IMR-90 (cell line): ENCODE measurements around the gene SH2B3. TPM values are rescaled to one million over a fixed set of nuclear protein-coding genes. Genes with fewer than 3 reads are reported as not detected.

Source experiments
- ATAC-seq: fragments of 200-7000 bp; cut with Tn5 transposase; 2 replicates; pipeline ENCODE4 v1.9.1; 2020; ENCODE audit warnings: low read depth, mild to moderate bottlenecking, moderate library complexity
- BruUV-seq: library from RNA; stranded (reverse); fragments of 400-500 nt; replicated peaks from 2 replicates; lab custom pipeline; 2021; lab: Mats Ljungman, UMichigan
- CTCF ChIA-PET: fragments of 300-600 bp; formaldehyde crosslinking; extraction: SDS; loops from one replicate; lab custom pipeline; 2021; ENCODE audit warnings: antibody characterized with exemption; lab: Yijun Ruan, JAX
- POLR2A ChIA-PET: fragments of 300-600 bp; sonication (Branson Sonifier 250); formaldehyde crosslinking; loops from one replicate; lab custom pipeline; 2022; ENCODE audit warnings: antibody characterized with exemption; ENCODE audit not compliant: unreplicated experiment; lab: Charles Lee
- DNase-seq: peaks from one replicate; pipeline ENCODE4 v3.0.0; 2013
- H2AFZ ChIP-seq: replicated peaks from 2 replicates; pipeline ENCODE3; 2013; ENCODE audit warnings: low read length, mild to moderate bottlenecking; ENCODE audit not compliant: poor library complexity
- H2AK5ac ChIP-seq: 2 replicates; pipeline ENCODE4 v1.6.1; 2013; ENCODE audit warnings: low read depth, low read length, inconsistent platforms
- H2AK9ac ChIP-seq: replicated peaks from 2 replicates; pipeline ENCODE3; 2013; ENCODE audit warnings: mild to moderate bottlenecking, low read depth, low read length, moderate library complexity; ENCODE audit not compliant: poor library complexity
- H2BK120ac ChIP-seq: 2 replicates; pipeline ENCODE4 v1.6.1; 2013; ENCODE audit warnings: low read depth, low read length, inconsistent platforms
- H2BK15ac ChIP-seq: 3 replicates; pipeline ENCODE4 v1.6.1; 2013; ENCODE audit warnings: low read depth, low read length, inconsistent platforms
- H2BK20ac ChIP-seq: 2 replicates; pipeline ENCODE4 v1.6.1; 2013; ENCODE audit warnings: low read depth, mild to moderate bottlenecking, inconsistent platforms, low read length, moderate library complexity
- H2BK5ac ChIP-seq: 2 replicates; pipeline ENCODE4 v1.6.1; 2013; ENCODE audit warnings: mild to moderate bottlenecking, low read depth, low read length, inconsistent platforms; ENCODE audit not compliant: poor library complexity, severe bottlenecking
- H3K14ac ChIP-seq: replicated peaks from 2 replicates; pipeline ENCODE4 v1.6.1; 2013; ENCODE audit warnings: low read depth, low read length, inconsistent platforms
- H3K18ac ChIP-seq: 2 replicates; pipeline ENCODE4 v1.6.1; 2013; ENCODE audit warnings: low read depth, low read length, control low read depth
- H3K23ac ChIP-seq: 2 replicates; pipeline ENCODE4 v1.6.1; 2013; ENCODE audit warnings: low read depth, low read length, inconsistent platforms
- H3K27ac ChIP-seq: 2 replicates; pipeline ENCODE4 v1.5.1; 2013; ENCODE audit warnings: mild to moderate bottlenecking, control low read depth, low read length; ENCODE audit not compliant: insufficient read depth
- H3K27me3 ChIP-seq: 2 replicates; pipeline ENCODE4 v1.6.1; 2013; ENCODE audit warnings: low read length; ENCODE audit not compliant: control insufficient read depth, insufficient read depth
- H3K36me3 ChIP-seq: 2 replicates; pipeline ENCODE4 v1.6.1; 2013; ENCODE audit warnings: low read length, mixed read lengths; ENCODE audit not compliant: control insufficient read depth, insufficient read depth
- H3K4ac ChIP-seq: 2 replicates; pipeline ENCODE4 v1.6.1; 2013; ENCODE audit warnings: low read depth, low read length, inconsistent platforms
- H3K4me1 ChIP-seq: 2 replicates; pipeline ENCODE4 v1.6.1; 2013; ENCODE audit warnings: low read length, mixed read lengths; ENCODE audit not compliant: control insufficient read depth, insufficient read depth
- H3K4me2 ChIP-seq: 2 replicates; pipeline ENCODE4 v1.6.1; 2013; ENCODE audit warnings: low read depth, mild to moderate bottlenecking, control low read depth, low read length, moderate library complexity
- H3K4me3 ChIP-seq: 2 replicates; pipeline ENCODE4 v1.5.1; 2013; ENCODE audit warnings: low read depth, mild to moderate bottlenecking, control low read depth, low read length, moderate library complexity; ENCODE audit not compliant: insufficient read depth
- H3K56ac ChIP-seq: 2 replicates; pipeline ENCODE4 v1.6.1; 2013; ENCODE audit warnings: low read length, inconsistent platforms; ENCODE audit not compliant: insufficient read depth; ENCODE audit errors: extremely low read depth
- H3K79me1 ChIP-seq, 2 experiments: 2 replicates each; pipeline ENCODE4 v1.6.1; 2013; ENCODE audit warnings: low read length in 2 of 2, inconsistent platforms in 1 of 2, low read depth in 1 of 2
- H3K9ac ChIP-seq: 2 replicates; pipeline ENCODE4 v1.6.1; 2013; ENCODE audit warnings: low read depth, low read length, control low read depth
- H3K9me1 ChIP-seq: 2 replicates; pipeline ENCODE4 v1.6.1; 2013; ENCODE audit warnings: low read length, inconsistent platforms; ENCODE audit not compliant: insufficient read depth
- H3K9me3 ChIP-seq: 2 replicates; pipeline ENCODE4 v1.6.1; 2013; ENCODE audit warnings: low read length; ENCODE audit not compliant: control insufficient read depth, insufficient read depth
- H4K20me1 ChIP-seq: 2 replicates; pipeline ENCODE4 v1.6.1; 2013; ENCODE audit warnings: low read length, inconsistent platforms; ENCODE audit not compliant: insufficient read depth
- H4K5ac ChIP-seq: 2 replicates; pipeline ENCODE4 v1.6.1; 2013; ENCODE audit warnings: mild to moderate bottlenecking, low read depth, low read length, control low read depth
- H4K8ac ChIP-seq, 2 experiments: 2 replicates each; pipeline ENCODE4 v1.6.1; 2013; ENCODE audit warnings: low read depth in 2 of 2, low read length in 2 of 2, control low read depth in 1 of 2, inconsistent platforms in 1 of 2
- H4K91ac ChIP-seq: 2 replicates; pipeline ENCODE4 v1.6.1; 2013; ENCODE audit warnings: low read depth, low read length, inconsistent platforms; ENCODE audit not compliant: insufficient read depth
- BHLHE40 ChIP-seq: fragments of 150-350 bp; IDR thresholded peaks from 2 replicates; pipeline ENCODE4 v1.6.1; 2016; ENCODE audit warnings: mild to moderate bottlenecking, low read depth, low read length
- CEBPB ChIP-seq: IDR thresholded peaks from 2 replicates; pipeline ENCODE4 v1.6.1; 2012; ENCODE audit warnings: low read depth, low read length, improper control_type of control experiment
- CHD1 ChIP-seq: IDR thresholded peaks from 2 replicates; pipeline ENCODE4 v1.6.1; 2012; ENCODE audit warnings: low read depth, low read length, improper control_type of control experiment
- FOS ChIP-seq: fragments of 150-350 bp; IDR thresholded peaks from 2 replicates; pipeline ENCODE4 v1.6.1; 2016; ENCODE audit warnings: low read depth, low read length
- MAFK ChIP-seq: IDR thresholded peaks from 2 replicates; pipeline ENCODE4 v1.6.1; 2012; ENCODE audit warnings: low read depth, low read length, improper control_type of control experiment
- MAZ ChIP-seq: IDR thresholded peaks from 2 replicates; pipeline ENCODE4 v1.6.1; 2012; ENCODE audit warnings: low read depth, mild to moderate bottlenecking, low read length, improper control_type of control experiment, moderate library complexity, borderline replicate concordance
- MXI1 ChIP-seq: IDR thresholded peaks from 2 replicates; pipeline ENCODE4 v1.6.1; 2012; ENCODE audit warnings: low read depth, mild to moderate bottlenecking, low read length, moderate library complexity, borderline replicate concordance
- NFE2L2 ChIP-seq: fragments of 150-350 bp; IDR thresholded peaks from 2 replicates; pipeline ENCODE4 v1.6.1; 2016; ENCODE audit warnings: low read depth, mild to moderate bottlenecking, low read length
- POLR2A ChIP-seq: IDR thresholded peaks from 2 replicates; pipeline ENCODE4 v1.6.1; 2012; ENCODE audit warnings: mild to moderate bottlenecking, low read depth, low read length
- RAD21 ChIP-seq: IDR thresholded peaks from 2 replicates; pipeline ENCODE4 v1.6.1; 2012; ENCODE audit warnings: low read length, improper control_type of control experiment
- RCOR1 ChIP-seq: IDR thresholded peaks from 2 replicates; pipeline ENCODE4 v1.6.1; 2012; ENCODE audit warnings: mild to moderate bottlenecking, low read length, improper control_type of control experiment; ENCODE audit not compliant: insufficient replicate concordance
- RFX5 ChIP-seq: IDR thresholded peaks from 2 replicates; pipeline ENCODE4 v1.8.0; 2012; ENCODE audit warnings: low read depth, mild to moderate bottlenecking, low read length, moderate library complexity
- SMC3 ChIP-seq: fragments of 150-350 bp; IDR thresholded peaks from 2 replicates; pipeline ENCODE4 v1.6.1; 2016; ENCODE audit warnings: low read depth, mild to moderate bottlenecking, antibody characterized with exemption, low read length, moderate library complexity
- USF2 ChIP-seq: fragments of 150-350 bp; IDR thresholded peaks from 2 replicates; pipeline ENCODE4 v1.6.1; 2017; ENCODE audit warnings: mild to moderate bottlenecking, antibody characterized with exemption, low read length, low read depth
- WGBS, 2 experiments: methylation state at CpG; one replicate each; pipeline versions ENCODE4 v1.1.5 to v1.1.7; 2013; ENCODE audit warnings: missing lambda C conversion rate in 2 of 2; ENCODE audit not compliant: insufficient read length in 1 of 2; ENCODE audit errors: extremely low coverage in 2 of 2; 5-methylcytosine and 5-hydroxymethylcytosine counted together
- dilution Hi-C: fragments of 300-500 bp; cut with HindIII; formaldehyde crosslinking; loops from one replicate; pipeline ENCODE4 v1.14.3; 2018; ENCODE audit warnings: low sequenced_read_pairs; ENCODE audit not compliant: unreplicated experiment
- in situ Hi-C: fragments of 300-500 bp; cut with MboI; formaldehyde crosslinking; loops from 3 replicates; pipeline ENCODE4 v1.14.3; 2019; ENCODE audit warnings: low sequenced_read_pairs, inconsistent platforms, mixed read lengths
- intact Hi-C: fragments of 100-400 bp; cut with micrococcal nuclease; formaldehyde crosslinking; loops from 2 replicates; pipeline ENCODE4 v1.10.0; 2022
- polyA plus RNA-seq, 3 experiments: library from polyadenylated mRNA; depleted of rRNA; stranded (reverse); fragments of >200 nt; gene quantifications; 2 replicates each; pipeline ENCODE4 v1.2.3, GENCODE V29; 2012; ENCODE audit warnings: low replicate concordance in 1 of 3
- total RNA-seq: library from RNA; depleted of rRNA; stranded (reverse); fragments of >200 nt; gene quantifications from 2 replicates; pipeline ENCODE4 v1.2.3, GENCODE V29; 2012
- TF ChIP-seq, protein P1 (sequence below): fragments of 150-350 bp; IDR thresholded peaks from 2 replicates; pipeline ENCODE4 v1.6.1; 2016; ENCODE audit warnings: low read depth, mild to moderate bottlenecking, low read length, moderate library complexity, borderline replicate concordance
- TF ChIP-seq, protein P2 (sequence below): conservative IDR thresholded peaks from 2 replicates; pipeline ENCODE4 v1.5.1; 2012; ENCODE audit warnings: mild to moderate bottlenecking, low read depth, low read length, improper control_type of control experiment

The SH2B3 gene
- total and polyA plus RNA-seq, 2 of the 4 experiments (the other 2 are of a cell fraction), result 9.3 to 20.2 TPM

GRCh38 chr12:111377440-111377839, 28.3 kb upstream of the SH2B3 start:
- Histone ChIP-seq H2AK5ac (no peak overlapping the region), H3K27me3 (peaks cover 16% of the 10 kb centered on the region), H4K8ac (no peak overlapping the region), H3K36me3 (no peaks in the 10 kb centered on the region), H2BK20ac (no peak overlapping the region), H3K9me3 (peaks cover 2% of the 10 kb centered on the region; the same call in 1 of the 2 replicates), H3K27ac (no peak overlapping the region), H3K9ac (no peak overlapping the region), H3K4me2 (no peak overlapping the region), H3K9me1 (0 out of 2 replicates have a peak, but pooled peaks cover 4% of the 10 kb centered on the region), H2BK15ac (no peak overlapping the region), H2AFZ (no peak overlapping the region), H3K4me1 (no peaks in the 10 kb centered on the region), H3K56ac (no peak overlapping the region), H3K4me3 (no peak overlapping the region), H3K4ac (no peak overlapping the region), H2AK9ac (no peak overlapping the region), H3K23ac (no peak overlapping the region), H3K14ac (no peak overlapping the region), H4K91ac (no peak overlapping the region), H3K79me1 (no peaks in the 10 kb centered on the region), H4K20me1 (no peaks in the 10 kb centered on the region), H4K5ac (no peak overlapping the region), H3K18ac (no peak overlapping the region), H2BK5ac (no peak overlapping the region), H2BK120ac (no peak overlapping the region)
- dilution Hi-C loops, result no loop called here
- POLR2A ChIA-PET, result no interaction called here
- CTCF ChIA-PET, result no interaction called here
- BruUV-seq, result no TSS peak
- intact Hi-C loops, result no loop called here
- DNase-seq (no peak), ATAC-seq (no peak)
- in situ Hi-C loops, result no loop called here
- TF ChIP-seq RCOR1, result no peak
- TF ChIP-seq MAZ, result no peak
- TF ChIP-seq FOS, result no peak
- no peak for TF ChIP-seq MXI1
- TF ChIP-seq, protein P1, sequence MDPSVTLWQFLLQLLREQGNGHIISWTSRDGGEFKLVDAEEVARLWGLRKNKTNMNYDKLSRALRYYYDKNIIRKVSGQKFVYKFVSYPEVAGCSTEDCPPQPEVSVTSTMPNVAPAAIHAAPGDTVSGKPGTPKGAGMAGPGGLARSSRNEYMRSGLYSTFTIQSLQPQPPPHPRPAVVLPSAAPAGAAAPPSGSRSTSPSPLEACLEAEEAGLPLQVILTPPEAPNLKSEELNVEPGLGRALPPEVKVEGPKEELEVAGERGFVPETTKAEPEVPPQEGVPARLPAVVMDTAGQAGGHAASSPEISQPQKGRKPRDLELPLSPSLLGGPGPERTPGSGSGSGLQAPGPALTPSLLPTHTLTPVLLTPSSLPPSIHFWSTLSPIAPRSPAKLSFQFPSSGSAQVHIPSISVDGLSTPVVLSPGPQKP, result no peak
- TF ChIP-seq POLR2A, result no peak
- TF ChIP-seq RFX5, result no peak
- no peak for TF ChIP-seq CHD1
- TF ChIP-seq RAD21, result no peak
- TF ChIP-seq USF2, result no peak
- TF ChIP-seq SMC3, result no peak
- TF ChIP-seq CEBPB, result no peak
- no peak for TF ChIP-seq BHLHE40
- TF ChIP-seq NFE2L2, result no peak
- TF ChIP-seq, protein P2, sequence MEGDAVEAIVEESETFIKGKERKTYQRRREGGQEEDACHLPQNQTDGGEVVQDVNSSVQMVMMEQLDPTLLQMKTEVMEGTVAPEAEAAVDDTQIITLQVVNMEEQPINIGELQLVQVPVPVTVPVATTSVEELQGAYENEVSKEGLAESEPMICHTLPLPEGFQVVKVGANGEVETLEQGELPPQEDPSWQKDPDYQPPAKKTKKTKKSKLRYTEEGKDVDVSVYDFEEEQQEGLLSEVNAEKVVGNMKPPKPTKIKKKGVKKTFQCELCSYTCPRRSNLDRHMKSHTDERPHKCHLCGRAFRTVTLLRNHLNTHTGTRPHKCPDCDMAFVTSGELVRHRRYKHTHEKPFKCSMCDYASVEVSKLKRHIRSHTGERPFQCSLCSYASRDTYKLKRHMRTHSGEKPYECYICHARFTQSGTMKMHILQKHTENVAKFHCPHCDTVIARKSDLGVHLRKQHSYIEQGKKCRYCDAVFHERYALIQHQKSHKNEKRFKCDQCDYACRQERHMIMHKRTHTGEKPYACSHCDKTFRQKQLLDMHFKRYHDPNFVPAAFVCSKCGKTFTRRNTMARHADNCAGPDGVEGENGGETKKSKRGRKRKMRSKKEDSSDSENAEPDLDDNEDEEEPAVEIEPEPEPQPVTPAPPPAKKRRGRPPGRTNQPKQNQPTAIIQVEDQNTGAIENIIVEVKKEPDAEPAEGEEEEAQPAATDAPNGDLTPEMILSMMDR, result no peak
- no peak for TF ChIP-seq MAFK
- no CpG with 5 or more reads among the region's 3 CpGs for WGBS, 2 experiments
